OCI-LY7 (cell line): ENCODE results near the gene EDC3. TPM values are rescaled to one million over a fixed set of nuclear protein-coding genes. Genes with fewer than 3 reads are reported as not detected.

Experiments
- BruUV-seq: library from RNA; stranded (reverse); fragments of 400-500 nt; replicated peaks from 2 replicates; lab custom pipeline; 2021; lab: Mats Ljungman, UMichigan
- CTCF ChIA-PET: fragments of 300-600 bp; sonication (Branson Sonifier 250); formaldehyde crosslinking; loops from one replicate; lab custom pipeline; 2022; ENCODE audit warnings: antibody characterized with exemption; ENCODE audit not compliant: unreplicated experiment; lab: Charles Lee
- POLR2A ChIA-PET: fragments of 300-600 bp; sonication (Branson Sonifier 250); formaldehyde crosslinking; loops from one replicate; lab custom pipeline; 2022; ENCODE audit warnings: antibody characterized with exemption; lab: Charles Lee
- DNase-seq: peaks from one replicate; pipeline ENCODE4 v3.0.0-alpha.2; 2015; ENCODE audit warnings: low spot score
- H2AFZ ChIP-seq: fragments of 200-600 bp; sonication (generic), shearing (Covaris generic); 2 replicates; pipeline ENCODE4 v1.6.1; 2014; ENCODE audit warnings: mild to moderate bottlenecking, antibody characterized with exemption, low read length, moderate library complexity
- H3K27ac ChIP-seq: fragments of 200-600 bp; sonication (generic); 2 replicates; pipeline ENCODE4 v1.5.1; 2014; ENCODE audit warnings: mixed run types, low read depth, mild to moderate bottlenecking, moderate library complexity, low read length, inconsistent platforms; ENCODE audit not compliant: poor library complexity, severe bottlenecking
- H3K36me3 ChIP-seq: fragments of 200-600 bp; sonication (generic); 2 replicates; pipeline ENCODE4 v1.6.1; 2014; ENCODE audit warnings: mild to moderate bottlenecking, antibody characterized with exemption, low read length, moderate library complexity, mixed read lengths; ENCODE audit not compliant: insufficient read depth
- H3K4me1 ChIP-seq: fragments of 200-600 bp; sonication (generic); 2 replicates; pipeline ENCODE4 v1.5.1; 2014; ENCODE audit warnings: mild to moderate bottlenecking, low read length; ENCODE audit not compliant: insufficient read depth, poor library complexity, severe bottlenecking
- H3K4me2 ChIP-seq: fragments of 200-600 bp; sonication (generic); 2 replicates; pipeline ENCODE4 v1.6.1; 2014; ENCODE audit warnings: mild to moderate bottlenecking, low read length
- H3K4me3 ChIP-seq: fragments of 200-600 bp; sonication (generic); 2 replicates; pipeline ENCODE4 v1.5.1; 2014; ENCODE audit warnings: mild to moderate bottlenecking, low read depth, low read length; ENCODE audit not compliant: poor library complexity, severe bottlenecking
- H3K79me2 ChIP-seq: fragments of 200-600 bp; sonication (generic); 2 replicates; pipeline ENCODE4 v1.6.1; 2016; ENCODE audit warnings: low read depth, mild to moderate bottlenecking, low read length, moderate library complexity, mixed read lengths; ENCODE audit not compliant: insufficient read depth
- H3K9me2 ChIP-seq: fragments of 200-600 bp; sonication (generic); 2 replicates; pipeline ENCODE4 v1.6.1; 2016; ENCODE audit warnings: mild to moderate bottlenecking, low read length, mixed read lengths; ENCODE audit not compliant: insufficient read depth
- H3K9me3 ChIP-seq: fragments of 200-600 bp; sonication (generic); 2 replicates; pipeline ENCODE4 v1.6.1; 2014; ENCODE audit warnings: mild to moderate bottlenecking, mixed run types, low read length, mixed read lengths
- H4K20me1 ChIP-seq: fragments of 200-600 bp; sonication (generic); 2 replicates; pipeline ENCODE4 v1.6.1; 2014; ENCODE audit warnings: mild to moderate bottlenecking, antibody characterized with exemption, low read length, moderate library complexity, mixed read lengths; ENCODE audit not compliant: insufficient read depth
- EZH2phosphoT487 ChIP-seq: fragments of 200-600 bp; sonication (generic); IDR thresholded peaks from 2 replicates; pipeline ENCODE4 v1.6.1; 2018; ENCODE audit warnings: low read depth, borderline replicate concordance, mild to moderate bottlenecking, mixed run types, antibody characterized with exemption, low read length, moderate library complexity, mixed read lengths
- intact Hi-C: fragments of 100-400 bp; cut with micrococcal nuclease; formaldehyde crosslinking; loops from one replicate; pipeline ENCODE4 v1.10.0; 2022; ENCODE audit not compliant: unreplicated experiment
- total RNA-seq, 2 experiments: library from RNA; depleted of rRNA in 1 of 2; stranded (reverse); fragments of >200 nt in 1 of 2; shearing (Covaris generic) in 1 of 2; gene quantifications; 2 replicates each; pipeline ENCODE4 v1.2.3, GENCODE V29; 2014 to 2022
- TF ChIP-seq, protein P1 (sequence below): fragments of 200-600 bp; sonication (generic); conservative IDR thresholded peaks from 2 replicates; pipeline ENCODE4 v1.5.1; 2014; ENCODE audit warnings: mild to moderate bottlenecking, antibody characterized with exemption, low read length, moderate library complexity, mixed read lengths

The EDC3 gene
- total RNA-seq, 2 experiments from 2014 or later, result 13.4 to 51.4 TPM

DNA sequence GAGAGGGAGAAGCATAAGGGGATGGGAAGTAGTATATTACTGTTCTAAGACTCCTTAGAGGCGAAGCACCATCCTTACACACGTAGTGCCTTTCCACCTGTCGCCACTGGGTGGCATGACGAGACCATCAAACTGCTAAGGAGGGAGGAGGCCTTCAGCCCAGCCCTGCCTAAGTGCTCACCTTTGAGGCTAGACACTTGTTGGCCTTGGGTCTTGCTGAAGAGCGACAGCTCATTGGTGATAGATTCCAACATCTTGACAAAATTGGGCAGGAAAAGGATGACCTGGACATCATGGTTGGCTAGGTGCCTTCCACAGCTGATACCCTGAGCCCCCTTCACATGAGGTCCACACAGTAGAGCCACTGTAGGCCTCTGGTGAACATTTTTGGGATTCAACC, 60.6 kb downstream of the EDC3 start:
- no peak overlapping the region for H3K4me2 ChIP-seq
- no peaks in the 10 kb centered on the region for H4K20me1 ChIP-seq
- peaks cover 5% of the 10 kb centered on the region for H3K4me1 ChIP-seq
- no peak overlapping the region for H3K4me3 ChIP-seq
- intact Hi-C loops, result loop anchor here (1.0 to 5.0 kb wide), 4 partner anchors 134 to 267 kb away; no protein-coding TSS in a partner anchor
- BruUV-seq, result no TSS peak
- H3K79me2 ChIP-seq, result no peaks in the 10 kb centered on the region
- no peak overlapping the region for H2AFZ ChIP-seq
- peak; percentile 81 for DNase-seq
- peaks cover 85% of the 10 kb centered on the region for H3K36me3 ChIP-seq
- no peaks in the 10 kb centered on the region for H3K9me2 ChIP-seq
- TF ChIP-seq, protein P1, sequence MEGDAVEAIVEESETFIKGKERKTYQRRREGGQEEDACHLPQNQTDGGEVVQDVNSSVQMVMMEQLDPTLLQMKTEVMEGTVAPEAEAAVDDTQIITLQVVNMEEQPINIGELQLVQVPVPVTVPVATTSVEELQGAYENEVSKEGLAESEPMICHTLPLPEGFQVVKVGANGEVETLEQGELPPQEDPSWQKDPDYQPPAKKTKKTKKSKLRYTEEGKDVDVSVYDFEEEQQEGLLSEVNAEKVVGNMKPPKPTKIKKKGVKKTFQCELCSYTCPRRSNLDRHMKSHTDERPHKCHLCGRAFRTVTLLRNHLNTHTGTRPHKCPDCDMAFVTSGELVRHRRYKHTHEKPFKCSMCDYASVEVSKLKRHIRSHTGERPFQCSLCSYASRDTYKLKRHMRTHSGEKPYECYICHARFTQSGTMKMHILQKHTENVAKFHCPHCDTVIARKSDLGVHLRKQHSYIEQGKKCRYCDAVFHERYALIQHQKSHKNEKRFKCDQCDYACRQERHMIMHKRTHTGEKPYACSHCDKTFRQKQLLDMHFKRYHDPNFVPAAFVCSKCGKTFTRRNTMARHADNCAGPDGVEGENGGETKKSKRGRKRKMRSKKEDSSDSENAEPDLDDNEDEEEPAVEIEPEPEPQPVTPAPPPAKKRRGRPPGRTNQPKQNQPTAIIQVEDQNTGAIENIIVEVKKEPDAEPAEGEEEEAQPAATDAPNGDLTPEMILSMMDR, result peak; percentile 96
- TF ChIP-seq EZH2phosphoT487, result no peak
- POLR2A ChIA-PET, result interaction anchor here (0.6 kb wide), 1 partner anchor 65 kb away, joined by 4 read pairs; no protein-coding TSS in a partner anchor
- CTCF ChIA-PET, result interaction anchor here (1.4 kb wide), 1 partner anchor 134 kb away, joined by 6 read pairs; no protein-coding TSS in a partner anchor
- no peaks in the 10 kb centered on the region for H3K9me3 ChIP-seq
- H3K27ac ChIP-seq, result no peak overlapping the region

DNA sequence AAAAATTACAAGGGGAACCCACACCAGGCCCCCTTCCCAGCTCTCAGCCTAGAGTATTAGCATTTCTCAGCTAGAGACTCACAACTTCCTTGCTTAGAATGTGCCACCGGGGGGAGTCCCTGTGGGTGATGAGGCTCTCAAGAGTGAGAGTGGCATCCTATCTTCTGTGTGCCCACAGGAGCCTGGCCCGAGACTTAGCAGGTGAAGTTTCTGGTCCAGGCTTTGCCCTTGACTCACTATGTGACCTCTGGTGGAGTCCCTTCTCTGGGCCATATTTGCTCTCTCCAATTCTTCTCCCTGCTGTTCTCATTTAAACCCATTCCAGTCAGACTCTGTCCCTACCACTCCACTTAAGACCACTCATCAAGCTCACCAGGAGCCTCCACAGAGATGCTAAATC, 62.0 kb downstream of the EDC3 start:
- Histone ChIP-seq H3K79me2 (no peaks in the 10 kb centered on the region), H3K36me3 (peaks cover 82% of the 10 kb centered on the region), H3K4me1 (peaks cover 10% of the 10 kb centered on the region), H3K4me2 (no peak overlapping the region), H3K4me3 (no peak overlapping the region), H3K9me2 (no peaks in the 10 kb centered on the region), H2AFZ (no peak overlapping the region), H3K27ac (no peak overlapping the region), H3K9me3 (no peaks in the 10 kb centered on the region), H4K20me1 (no peaks in the 10 kb centered on the region)
- BruUV-seq, result no TSS peak
- no peak for TF ChIP-seq EZH2phosphoT487
- TF ChIP-seq, protein P1, result no peak
- intact Hi-C loops, result loop anchor here (2.0 kb wide), 1 partner anchor 317 kb away; no protein-coding TSS in a partner anchor
- POLR2A ChIA-PET, result no interaction called here
- CTCF ChIA-PET, result interaction anchor here (0.6 kb wide), 1 partner anchor 19 kb away, joined by 3 read pairs; no protein-coding TSS in a partner anchor
- no peak for DNase-seq

DNA sequence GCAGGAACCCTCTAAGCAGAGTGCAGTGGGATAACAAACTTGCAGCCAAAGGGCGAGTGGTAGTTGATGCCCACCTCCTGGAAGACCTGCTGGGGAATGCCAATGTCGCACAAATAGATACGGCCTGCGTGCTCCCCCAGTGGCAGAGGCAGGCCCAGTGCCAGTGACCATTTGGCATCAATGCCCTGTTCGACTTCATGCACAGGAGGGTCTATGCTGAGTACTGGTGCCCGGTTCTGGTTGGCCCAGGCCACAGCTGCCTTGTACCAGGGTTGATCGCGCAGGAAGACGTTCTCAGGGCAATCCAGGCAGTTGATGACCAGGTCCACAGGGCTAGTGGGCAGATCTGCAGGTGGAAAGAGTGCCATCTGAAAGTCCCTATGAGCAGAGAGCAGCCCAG, 63.2 kb downstream of the EDC3 start:
- DNase-seq, result no peak
- Histone ChIP-seq H3K9me2 (no peaks in the 10 kb centered on the region), H4K20me1 (no peaks in the 10 kb centered on the region), H2AFZ (no peak overlapping the region), H3K27ac (no peak overlapping the region), H3K9me3 (no peaks in the 10 kb centered on the region), H3K79me2 (no peaks in the 10 kb centered on the region), H3K4me2 (no peak overlapping the region), H3K36me3 (peaks cover 90% of the 10 kb centered on the region), H3K4me1 (peaks cover 12% of the 10 kb centered on the region), H3K4me3 (no peak overlapping the region)
- intact Hi-C loops, result loop anchor here (1.0 to 2.0 kb wide), 2 partner anchors 11 to 318 kb away; no protein-coding TSS in a partner anchor
- POLR2A ChIA-PET, result interaction anchor here (0.5 to 1.5 kb wide), 3 partner anchors 9 to 136 kb away, joined by 3 read pairs; no protein-coding TSS in a partner anchor
- TF ChIP-seq EZH2phosphoT487, result no peak
- TF ChIP-seq, protein P1, result no peak
- no TSS peak for BruUV-seq
- CTCF ChIA-PET, result interaction anchor here (0.9 kb wide), 1 partner anchor 145 kb away, joined by 3 read pairs; no protein-coding TSS in a partner anchor
